ENCODE measurements around the gene PI4KA. TPM values are rescaled to one million over a fixed set of nuclear protein-coding genes. Genes with fewer than 3 reads are reported as not detected.

Gene PI4KA
- total RNA-seq, 1 donor from 2014 or later, result 150 TPM

GRCh38 chr22:20788627-20789344 is 69.8 kb downstream of the PI4KA start:
- no peak for TF ChIP-seq CTCF (IDR thresholded peaks at IDR 0.05)
- H3K4me3 ChIP-seq, result no peak overlapping the region

GRCh38 chr22:20787746-20788626 is 70.6 kb downstream of the PI4KA start:
- H3K27ac ChIP-seq, result no peak overlapping the region
- DNase-seq (ENCODE audit: low spot score in 2 of 2), result no peak
- H3K36me3 ChIP-seq, result peaks cover 51 to 59% of the 10 kb centered on the region in 2 donors
- intact Hi-C loops (cut with DNase I), result no loop called here
- TF ChIP-seq CTCF (IDR thresholded peaks at IDR 0.05), result no peak
- H3K4me1 ChIP-seq, result no peaks in the 10 kb centered on the region
- H3K27me3 ChIP-seq, result no peaks in the 10 kb centered on the region
- H3K9me3 ChIP-seq, result no peaks in the 10 kb centered on the region
- no peak overlapping the region for H3K4me3 ChIP-seq

More at GRCh38 chr22:20788627-20789344, 69.8 kb downstream of the PI4KA start:
- DNase-seq (ENCODE audit: low spot score in 2 of 2), result no peak
- Histone ChIP-seq H3K9me3 (no peaks in the 10 kb centered on the region), H3K27me3 (no peaks in the 10 kb centered on the region), H3K4me1 (no peaks in the 10 kb centered on the region), H3K36me3 (peaks cover 53 to 57% of the 10 kb centered on the region in 2 donors), H3K27ac (no peak overlapping the region)
- intact Hi-C loops (cut with DNase I), result no loop called here

- DNase-seq (ENCODE audit: low spot score in 2 of 2), result no peak
- Histone ChIP-seq H3K27ac (no peak overlapping the region), H3K4me3 (no peak overlapping the region), H3K27me3 (no peaks in the 10 kb centered on the region), H3K36me3 (peaks cover 44 to 52% of the 10 kb centered on the region in 2 donors), H3K9me3 (no peaks in the 10 kb centered on the region), H3K4me1 (no peaks in the 10 kb centered on the region)
- no peak for TF ChIP-seq CTCF (IDR thresholded peaks at IDR 0.05)
- intact Hi-C loops (cut with DNase I), result no loop called here
Measured at GRCh38 chr22:20787223-20787622, 71.4 kb downstream of the PI4KA start.

- H3K4me1 ChIP-seq, result no peaks in the 10 kb centered on the region
- no peak for DNase-seq (ENCODE audit: low spot score in 2 of 2)
- peaks cover 38 to 47% of the 10 kb centered on the region in 2 donors for H3K36me3 ChIP-seq
Measured at GRCh38 chr22:20786536-20786979, 72.1 kb downstream of the PI4KA start.

GRCh38 chr22:20786048-20786447 is 72.6 kb downstream of the PI4KA start:
- intact Hi-C loops (cut with DNase I), result no loop called here
- no peak for TF ChIP-seq CTCF (IDR thresholded peaks at IDR 0.05)
- H3K9me3 ChIP-seq, result no peaks in the 10 kb centered on the region
- DNase-seq (ENCODE audit: low spot score in 2 of 2), result no peak
- H3K27ac ChIP-seq, result no peak overlapping the region
- H3K4me3 ChIP-seq, result no peak overlapping the region
- H3K4me1 ChIP-seq, result no peaks in the 10 kb centered on the region
- H3K36me3 ChIP-seq, result peaks cover 42 to 43% of the 10 kb centered on the region in 2 donors
- H3K27me3 ChIP-seq, result no peaks in the 10 kb centered on the region

More at GRCh38 chr22:20786536-20786979, 72.1 kb downstream of the PI4KA start:
- no peak overlapping the region for H3K27ac ChIP-seq
- no peak overlapping the region for H3K4me3 ChIP-seq
- TF ChIP-seq CTCF (IDR thresholded peaks at IDR 0.05), result no peak
- intact Hi-C loops (cut with DNase I), result no loop called here
- H3K9me3 ChIP-seq, result no peaks in the 10 kb centered on the region
- H3K27me3 ChIP-seq, result no peaks in the 10 kb centered on the region
